B cell (primary cell): Measurements from ENCODE around the gene TIGD1. TPM values are rescaled to one million over a fixed set of nuclear protein-coding genes. Genes with fewer than 3 reads are reported as not detected.

Experiments
- ATAC-seq: fragments of 200-7000 bp; cut with Tn5 transposase; one replicate; pipeline ENCODE4 v1.10.0; 2021; ENCODE audit warnings: low read depth, mild to moderate bottlenecking, moderate number of reproducible peaks, moderate library complexity
- CTCF ChIA-PET: fragments of 350-600 bp; sonication (Branson Sonifier 250); formaldehyde crosslinking; loops from one replicate; lab custom pipeline; 2021; ENCODE audit warnings: antibody characterized with exemption, inconsistent platforms; lab: Charles Lee
- POLR2A ChIA-PET: fragments of 350-600 bp; sonication (Branson Sonifier 250); formaldehyde crosslinking; loops from one replicate; lab custom pipeline; 2021; ENCODE audit warnings: antibody characterized with exemption; lab: Charles Lee
- DNase-seq: peaks from one replicate; pipeline ENCODE4 v3.0.0; 2013
- H2AFZ ChIP-seq: 2 replicates; pipeline ENCODE4 v1.6.1; 2012; ENCODE audit warnings: mild to moderate bottlenecking, low read depth, low read length; ENCODE audit not compliant: insufficient read depth, poor library complexity, severe bottlenecking
- H3K27ac ChIP-seq, 2 donors: 1 replicate in 1 of 2; 2 replicates in 1 of 2; pipeline ENCODE4 v1.5.1; 2012 to 2013; ENCODE audit warnings: low read length in 2 of 2, mild to moderate bottlenecking in 2 of 2, moderate library complexity in 1 of 2
- H3K27me3 ChIP-seq, 4 experiments: fragments of 200-600 bp in 1 of 4; sonication (generic) in 1 of 4; replicated peaks in 1 of 4; 1 replicate in 2 of 4; 2 replicates in 2 of 4; pipeline versions ENCODE4 v1.6.1 to v1.7.0; 2013 to 2016; ENCODE audit warnings: low read length in 3 of 4, mild to moderate bottlenecking in 2 of 4, mixed read lengths in 1 of 4, moderate library complexity in 1 of 4; ENCODE audit not compliant: insufficient read depth in 4 of 4, control insufficient read depth in 3 of 4; ENCODE audit errors: control extremely low read depth in 1 of 4
- H3K36me3 ChIP-seq, 2 experiments: replicated peaks in 1 of 2; 1 replicate in 1 of 2; 2 replicates in 1 of 2; pipeline versions ENCODE4 v1.6.1 to v1.7.1; 2013; ENCODE audit warnings: low read length in 1 of 2; ENCODE audit not compliant: insufficient read depth in 2 of 2, control insufficient read depth in 1 of 2; ENCODE audit errors: control extremely low read depth in 1 of 2, extremely low read depth in 1 of 2
- H3K4me1 ChIP-seq, 2 donors: fragments of 200-600 bp in 1 of 2; sonication (generic) in 1 of 2; 1 replicate in 1 of 2; 2 replicates in 1 of 2; pipeline versions ENCODE4 v1.5.1 to v1.6.1; 2013 to 2017; ENCODE audit warnings: low read length in 2 of 2; ENCODE audit not compliant: control insufficient read depth in 2 of 2, insufficient read depth in 2 of 2
- H3K4me2 ChIP-seq: replicated peaks from 2 replicates; pipeline ENCODE3; 2012; ENCODE audit warnings: mild to moderate bottlenecking, low read depth, low read length; ENCODE audit not compliant: poor library complexity, severe bottlenecking
- H3K4me3 ChIP-seq, 5 experiments: fragments of 200-600 bp in 1 of 5; sonication (generic) in 1 of 5; 1 replicate in 3 of 5; 2 replicates in 2 of 5; pipeline versions ENCODE4 v1.5.1 to v1.7.0; 2011 to 2016; ENCODE audit warnings: low read length in 4 of 5, mild to moderate bottlenecking in 4 of 5, low read depth in 2 of 5, control low read depth in 1 of 5, moderate library complexity in 1 of 5; ENCODE audit not compliant: insufficient read depth in 1 of 5; ENCODE audit errors: control extremely low read depth in 1 of 5, extremely low read depth in 1 of 5
- H3K79me2 ChIP-seq: fragments of 200-600 bp; sonication (generic); one replicate; pipeline ENCODE4 v1.6.0; 2016; ENCODE audit warnings: low read length; ENCODE audit not compliant: control insufficient read depth, insufficient read depth
- H3K9ac ChIP-seq: fragments of 200-600 bp; sonication (generic); 2 replicates; pipeline ENCODE4 v1.6.1; 2017; ENCODE audit warnings: mild to moderate bottlenecking, low read length, moderate library complexity
- H3K9me3 ChIP-seq, 3 donors: one replicate each; pipeline versions ENCODE4 v1.6.1 to v1.7.1; 2013; ENCODE audit warnings: low read length in 2 of 3; ENCODE audit not compliant: control insufficient read depth in 2 of 3, insufficient read depth in 1 of 3; ENCODE audit errors: control extremely low read depth in 1 of 3
- H4K20me1 ChIP-seq: 2 replicates; pipeline ENCODE4 v1.6.0; 2012; ENCODE audit warnings: mild to moderate bottlenecking, low read length; ENCODE audit not compliant: insufficient read depth, control insufficient read depth, poor library complexity, severe bottlenecking
- H3K27ac Mint-ChIP-seq: one replicate; pipeline ENCODE4 v1.8.0; 2021; ENCODE audit warnings: mixed read lengths
- H3K27me3 Mint-ChIP-seq: one replicate; pipeline ENCODE4 v1.8.0; 2021; ENCODE audit warnings: mixed read lengths
- H3K4me1 Mint-ChIP-seq: one replicate; pipeline ENCODE4 v1.8.0; 2021; ENCODE audit warnings: mixed read lengths
- H3K4me3 Mint-ChIP-seq: one replicate; pipeline ENCODE4 v1.8.0; 2021; ENCODE audit warnings: mixed read lengths
- H3K9me3 Mint-ChIP-seq: one replicate; pipeline ENCODE4 v1.8.0; 2022; ENCODE audit warnings: mixed read lengths; ENCODE audit not compliant: insufficient read depth
- CTCF ChIP-seq: fragments of 200-600 bp; IDR thresholded peaks from one replicate; pipeline ENCODE4 v1.8.0; 2022; ENCODE audit warnings: antibody characterized with exemption, mild to moderate bottlenecking
- EZH2 ChIP-seq: IDR thresholded peaks from 2 replicates; pipeline ENCODE4 v1.6.1; 2012; ENCODE audit warnings: borderline replicate concordance, low read depth, mild to moderate bottlenecking, moderate library complexity, low read length; ENCODE audit not compliant: insufficient read depth, poor library complexity, severe bottlenecking
- WGBS: methylation state at CpG from one replicate; pipeline ENCODE4 v1.1.5; 2013; ENCODE audit warnings: missing lambda C conversion rate; ENCODE audit not compliant: insufficient coverage; 5-methylcytosine and 5-hydroxymethylcytosine counted together
- intact Hi-C: fragments of 100-400 bp; cut with micrococcal nuclease; formaldehyde crosslinking; loops from one replicate; pipeline ENCODE4 v1.10.0; 2022
- polyA plus RNA-seq: library from polyadenylated mRNA; depleted of rRNA; stranded (reverse); fragments of >200 nt; gene quantifications from 2 replicates; pipeline ENCODE4 v1.2.3, GENCODE V29; 2012
- total RNA-seq, 2 donors: library from RNA; stranded (reverse); fragments of 120-200 nt in 1 of 2; gene quantifications; 1 replicate in 1 of 2; 2 replicates in 1 of 2; pipeline versions ENCODE4 v1.2.3 to v1.2.4, GENCODE V29; 2013 to 2022

TIGD1 gene
- total and polyA plus RNA-seq, 2 donors (not counting 1 experiment from before 2014, with no cell fraction given) = 7.6 to 13.6 TPM

- 80% methylated on average over 2 of the region's 3 CpGs for WGBS
- Mint-ChIP-seq H3K4me1 (peaks cover 7% of the 10 kb centered on the region), H3K4me3 (no peak overlapping the region), H3K27me3 (peaks cover 27% of the 10 kb centered on the region), H3K9me3 (no peaks in the 10 kb centered on the region), H3K27ac (no peak overlapping the region)
- H3K27ac ChIP-seq = no peak overlapping the region
- ATAC-seq (no peak), DNase-seq (no peak)
- no peak overlapping the region for H2AFZ ChIP-seq
- ChIA-PET POLR2A (no interaction called here), CTCF (no interaction called here)
- no peaks in the 10 kb centered on the region for H4K20me1 ChIP-seq
- TF ChIP-seq EZH2 (no peak), CTCF (no peak)
- H3K9ac ChIP-seq = no peak overlapping the region
- no peaks in the 10 kb centered on the region for H3K36me3 ChIP-seq
- H3K4me1 ChIP-seq = peaks cover 0 to 8% of the 10 kb centered on the region in 2 donors
- H3K4me2 ChIP-seq = no peak overlapping the region
- intact Hi-C loops = no loop called here
- H3K79me2 ChIP-seq = no peaks in the 10 kb centered on the region
- H3K9me3 ChIP-seq = no peaks in the 10 kb centered on the region
- H3K27me3 ChIP-seq = peaks cover 0 to 24% (median under 1%) of the 10 kb centered on the region in 4 experiments
- no peak overlapping the region for H3K4me3 ChIP-seq
Observed at GRCh38 chr2:232498452-232498851, 51.9 kb downstream of the TIGD1 start.

Other genes starting within 250 kb of the TIGD1 start
- gene ALPP, start 171.8 kb downstream of the TIGD1 start, total RNA-seq = not detected in 2 replicates
- 0.25 TPM in 1 of 2 replicates, not detected in the other for gene ALPP, start 171.8 kb downstream of the TIGD1 start, polyA plus RNA-seq
- gene ALPG, start 143.7 kb downstream of the TIGD1 start, total RNA-seq = not detected in 2 replicates
- gene ALPG, start 143.7 kb downstream of the TIGD1 start, polyA plus RNA-seq = not detected in 2 replicates
- gene ALPI, start 94.4 kb downstream of the TIGD1 start, total RNA-seq = not detected in 2 replicates
- not detected in 2 replicates for gene ALPI, start 94.4 kb downstream of the TIGD1 start, polyA plus RNA-seq
- 0.27 and 0.47 TPM in 2 replicates for gene ECEL1, start 62.7 kb downstream of the TIGD1 start, total RNA-seq
- not detected in 2 replicates for gene ECEL1, start 62.7 kb downstream of the TIGD1 start, polyA plus RNA-seq
- gene PRSS56, start 30.2 kb downstream of the TIGD1 start, total RNA-seq = not detected in 2 replicates
- gene PRSS56, start 30.2 kb downstream of the TIGD1 start, polyA plus RNA-seq = not detected in 2 replicates
- not detected in 2 replicates for gene CHRND, start 24.4 kb downstream of the TIGD1 start, total RNA-seq
- gene CHRND, start 24.4 kb downstream of the TIGD1 start, polyA plus RNA-seq = not detected in 2 replicates
- gene CHRNG, start 10.9 kb downstream of the TIGD1 start, total RNA-seq = not detected in 2 replicates
- not detected in 2 replicates for gene CHRNG, start 10.9 kb downstream of the TIGD1 start, polyA plus RNA-seq
- 66.7 and 67.0 TPM in 2 replicates for gene EIF4E2, start 132 bp upstream of the TIGD1 start, total RNA-seq
- 17.9 and 29.6 TPM in 2 replicates for gene EIF4E2, start 132 bp upstream of the TIGD1 start, polyA plus RNA-seq
- gene EFHD1, start 83.0 kb upstream of the TIGD1 start, total RNA-seq = not detected in 2 replicates
- not detected in 2 replicates for gene EFHD1, start 83.0 kb upstream of the TIGD1 start, polyA plus RNA-seq
- gene GIGYF2, start 146.8 kb upstream of the TIGD1 start, total RNA-seq = 108 and 110 TPM in 2 replicates
- gene GIGYF2, start 146.8 kb upstream of the TIGD1 start, polyA plus RNA-seq = 7.2 and 16.5 TPM in 2 replicates
- gene KCNJ13, start 226.0 kb upstream of the TIGD1 start, total RNA-seq = not detected in 2 replicates
- gene KCNJ13, start 226.0 kb upstream of the TIGD1 start, polyA plus RNA-seq = not detected in 2 replicates